ENCODE data around the gene CRACDL.

DNA sequence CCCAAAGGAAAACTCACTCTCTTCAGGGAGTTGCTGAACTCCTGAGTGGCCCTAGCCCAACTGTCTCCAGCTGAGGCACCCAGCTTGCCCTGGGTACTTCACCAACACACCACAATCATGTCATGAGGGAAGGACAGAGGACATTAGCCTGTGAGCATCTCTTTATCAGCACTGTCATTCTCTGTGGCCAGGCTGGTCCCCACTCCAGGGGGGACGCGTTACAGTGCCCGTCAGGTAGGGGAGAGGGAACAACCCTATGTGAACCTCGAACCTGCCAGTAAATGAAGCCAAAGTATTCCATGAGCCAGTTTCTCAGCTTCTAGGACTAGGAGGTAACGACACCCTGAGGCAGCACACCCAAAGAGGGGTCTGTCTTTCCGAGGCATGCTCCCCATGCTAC is 110.2 kb downstream of the CRACDL start:
- TF ChIP-seq POLR2AphosphoS5 (IDR thresholded peaks at IDR 0.05; ENCODE audit: low read depth, low read length) (no peak), SIN3A (IDR thresholded peaks at IDR 0.05; ENCODE audit: borderline replicate concordance, insufficient read depth, low read length) (no peak), TAF1 (IDR thresholded peaks at IDR 0.05; ENCODE audit: borderline replicate concordance, insufficient read depth, low read length) (no peak)
